Caco-2 (cell line): ENCODE data around the gene BAAT. TPM values are rescaled to one million over a fixed set of nuclear protein-coding genes. Genes with fewer than 3 reads are reported as not detected.

ENCODE experiments used
- BruUV-seq: library from RNA; stranded (reverse); fragments of 400-500 nt; replicated peaks from 2 replicates; lab custom pipeline; 2021; lab: Mats Ljungman, UMichigan
- CTCF ChIA-PET: fragments of 300-600 bp; sonication (Branson Sonifier 250); formaldehyde crosslinking; loops from one replicate; lab custom pipeline; 2022; ENCODE audit warnings: antibody characterized with exemption; lab: Charles Lee
- POLR2A ChIA-PET: fragments of 300-600 bp; sonication (Branson Sonifier 250); formaldehyde crosslinking; loops from one replicate; lab custom pipeline; 2022; ENCODE audit warnings: antibody characterized with exemption; lab: Charles Lee
- DNase-seq, 2 experiments: peaks; one replicate each; pipeline versions ENCODE4 v3.0.0 to v3.0.0-alpha.2; 2020 to 2022
- H3K27me3 ChIP-seq: replicated peaks from 2 replicates; pipeline ENCODE4 v1.6.0; 2011; ENCODE audit warnings: low read length; ENCODE audit not compliant: control insufficient read depth, insufficient read depth
- H3K36me3 ChIP-seq: 2 replicates; pipeline ENCODE4 v1.5.1; 2011; ENCODE audit warnings: low read length; ENCODE audit not compliant: control insufficient read depth, insufficient read depth
- H3K4me1 ChIP-seq: fragments of 250-450 bp; sonication (Bioruptor Pico); 2 replicates; pipeline ENCODE4 v1.5.1; 2020; ENCODE audit warnings: mild to moderate bottlenecking
- H3K4me3 ChIP-seq: 2 replicates; pipeline ENCODE4 v1.5.1; 2011; ENCODE audit warnings: low read depth, mild to moderate bottlenecking, control low read depth, low read length
- H3K9me3 ChIP-seq: fragments of 250-450 bp; sonication (Bioruptor Pico); 2 replicates; pipeline ENCODE4 v1.5.1; 2020; ENCODE audit warnings: mild to moderate bottlenecking, moderate library complexity
- H3K27ac Mint-ChIP-seq: one replicate; pipeline ENCODE4 v1.8.0; 2022; ENCODE audit warnings: mixed read lengths; ENCODE audit not compliant: unreplicated experiment
- H3K27me3 Mint-ChIP-seq: one replicate; pipeline ENCODE4 v1.8.0; 2022; ENCODE audit warnings: mixed read lengths; ENCODE audit not compliant: insufficient read depth, unreplicated experiment
- H3K36me3 Mint-ChIP-seq: one replicate; pipeline ENCODE4 v1.8.0; 2022; ENCODE audit warnings: mild to moderate bottlenecking, mixed read lengths; ENCODE audit not compliant: insufficient read depth, unreplicated experiment
- H3K4me1 Mint-ChIP-seq: one replicate; pipeline ENCODE4 v1.8.0; 2022; ENCODE audit warnings: low read depth, mixed read lengths; ENCODE audit not compliant: unreplicated experiment
- H3K4me3 Mint-ChIP-seq: one replicate; pipeline ENCODE4 v1.8.0; 2022; ENCODE audit warnings: mild to moderate bottlenecking, moderate library complexity, mixed read lengths; ENCODE audit not compliant: unreplicated experiment
- H3K9me3 Mint-ChIP-seq: one replicate; pipeline ENCODE4 v1.8.0; 2022; ENCODE audit warnings: mixed read lengths; ENCODE audit not compliant: unreplicated experiment
- CTCF ChIP-seq, 2 experiments: fragments of 200-600 bp in 1 of 2; IDR thresholded peaks; 1 replicate in 1 of 2; 2 replicates in 1 of 2; pipeline versions ENCODE4 v1.5.1 to v1.8.0; 2011 to 2022; ENCODE audit warnings: antibody characterized with exemption in 1 of 2, control low read depth in 1 of 2, inconsistent platforms in 1 of 2, low read depth in 1 of 2, low read length in 1 of 2, mild to moderate bottlenecking in 1 of 2, moderate library complexity in 1 of 2; ENCODE audit not compliant: insufficient read depth in 1 of 2, severe bottlenecking in 1 of 2, unreplicated experiment in 1 of 2
- intact Hi-C: fragments of 100-400 bp; cut with micrococcal nuclease; formaldehyde crosslinking; loops from one replicate; pipeline ENCODE4 v1.10.0; 2022; ENCODE audit not compliant: unreplicated experiment
- total RNA-seq: library from RNA; stranded (reverse); gene quantifications from 2 replicates; pipeline ENCODE4 v1.2.3, GENCODE V29; 2022

The BAAT gene
- total RNA-seq, 1 experiment from 2014 or later: 1.1 TPM

- Mint-ChIP-seq H3K27ac (no peak overlapping the region), H3K36me3 (peaks cover 9% of the 10 kb centered on the region), H3K4me1 (no peaks in the 10 kb centered on the region), H3K9me3 (peaks cover 21% of the 10 kb centered on the region), H3K4me3 (no peak overlapping the region), H3K27me3 (no peaks in the 10 kb centered on the region)
- Histone ChIP-seq H3K36me3 (no peaks in the 10 kb centered on the region), H3K4me1 (peaks cover 10% of the 10 kb centered on the region), H3K9me3 (peaks cover 12% of the 10 kb centered on the region), H3K27me3 (no peaks in the 10 kb centered on the region), H3K4me3 (no peak overlapping the region)
- intact Hi-C loops: no loop called here
- ChIA-PET POLR2A (no interaction called here), CTCF (no interaction called here)
- no TSS peak for BruUV-seq
- DNase-seq: no peak
- no peak for TF ChIP-seq CTCF (IDR thresholded peaks at IDR 0.05; ENCODE audit: insufficient read depth in 1 of 2, low read depth in 1 of 2, low read length in 1 of 2, severe bottlenecking in 1 of 2, unreplicated experiment in 1 of 2)
Measured at GRCh38 chr9:101417389-101417788, 32.6 kb upstream of the BAAT start.

DNA sequence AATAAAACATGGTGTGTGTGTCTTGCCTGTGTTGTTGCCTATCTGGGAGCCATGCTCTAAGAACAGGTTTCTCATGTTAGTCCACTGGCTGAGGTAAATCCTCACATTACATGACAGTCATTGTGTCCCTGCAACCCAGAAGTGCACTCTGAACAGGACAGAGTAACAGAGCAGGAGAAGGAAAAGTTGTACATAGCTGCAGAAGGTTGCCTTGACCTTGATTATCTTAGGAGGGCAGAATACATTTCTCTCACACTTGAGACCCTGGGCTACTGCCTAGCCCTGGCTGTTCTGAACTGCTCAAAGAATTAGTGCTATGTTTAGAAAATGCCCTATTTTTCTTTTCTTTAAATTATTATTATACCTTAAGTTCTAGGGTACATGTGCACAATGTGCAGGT is 30.8 kb upstream of the BAAT start:
- peaks cover 25% of the 10 kb centered on the region for H3K9me3 ChIP-seq
- H3K36me3 ChIP-seq: no peaks in the 10 kb centered on the region
- ChIA-PET CTCF (no interaction called here), POLR2A (no interaction called here)
- Mint-ChIP-seq H3K9me3 (peaks cover 21% of the 10 kb centered on the region), H3K27me3 (no peaks in the 10 kb centered on the region), H3K4me3 (no peak overlapping the region), H3K27ac (no peak overlapping the region), H3K36me3 (peaks cover 14% of the 10 kb centered on the region), H3K4me1 (no peaks in the 10 kb centered on the region)
- no peak overlapping the region for H3K4me3 ChIP-seq
- no peaks in the 10 kb centered on the region for H3K27me3 ChIP-seq
- no peak for DNase-seq
- intact Hi-C loops: no loop called here
- peaks cover 10% of the 10 kb centered on the region for H3K4me1 ChIP-seq
- no peak for TF ChIP-seq CTCF (IDR thresholded peaks at IDR 0.05; ENCODE audit: insufficient read depth in 1 of 2, low read depth in 1 of 2, low read length in 1 of 2, severe bottlenecking in 1 of 2, unreplicated experiment in 1 of 2)
- no TSS peak for BruUV-seq

GRCh38 chr9:101414839-101415238 is 30.0 kb upstream of the BAAT start:
- no peak for TF ChIP-seq CTCF (IDR thresholded peaks at IDR 0.05; ENCODE audit: insufficient read depth in 1 of 2, low read depth in 1 of 2, low read length in 1 of 2, severe bottlenecking in 1 of 2, unreplicated experiment in 1 of 2)
- Histone ChIP-seq H3K36me3 (no peaks in the 10 kb centered on the region), H3K4me1 (peaks cover 7% of the 10 kb centered on the region), H3K9me3 (peaks cover 31% of the 10 kb centered on the region), H3K27me3 (no peaks in the 10 kb centered on the region), H3K4me3 (no peak overlapping the region)
- no TSS peak for BruUV-seq
- peaks cover 14% of the 10 kb centered on the region for H3K36me3 Mint-ChIP-seq
- intact Hi-C loops: no loop called here
- ChIA-PET POLR2A (no interaction called here), CTCF (no interaction called here)
- peaks cover 21% of the 10 kb centered on the region for H3K9me3 Mint-ChIP-seq
- no peaks in the 10 kb centered on the region for H3K4me1 Mint-ChIP-seq
- no peaks in the 10 kb centered on the region for H3K27me3 Mint-ChIP-seq
- H3K27ac Mint-ChIP-seq: no peak overlapping the region
- no peak overlapping the region for H3K4me3 Mint-ChIP-seq
- no peak for DNase-seq
